ENCODE results near the gene CYTH4. TPM values are rescaled to one million over a fixed set of nuclear protein-coding genes. Genes with fewer than 3 reads are reported as not detected.

CYTH4 gene
- total RNA-seq, 4 donors from 2014 or later, result 3.3 to 15.1 (median 4.2) TPM

DNA sequence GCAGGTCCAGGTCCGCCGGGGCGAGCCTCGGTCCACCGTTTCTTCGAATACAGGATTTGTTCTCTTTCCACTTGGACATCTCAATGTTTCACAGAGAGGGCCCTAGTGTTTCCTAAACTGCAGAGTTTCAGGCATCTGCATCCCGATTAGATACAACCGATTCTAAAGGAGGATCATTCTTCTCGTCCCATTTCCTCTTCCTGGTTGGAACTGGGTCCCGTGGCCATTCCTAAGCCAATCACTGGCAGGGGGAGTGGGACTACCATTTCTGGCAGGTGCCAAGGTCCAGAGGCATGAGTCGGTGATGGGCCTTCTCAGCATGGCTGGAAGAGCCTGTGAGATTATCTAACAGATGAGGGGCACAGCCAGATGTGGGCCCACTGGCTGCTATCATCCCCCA, 76.1 kb downstream of the CYTH4 start:
- H3K27me3 ChIP-seq, result no peaks in the 10 kb centered on the region
- H3K27ac ChIP-seq, result no peak overlapping the region
- H3K36me3 ChIP-seq, result no peaks in the 10 kb centered on the region
- no peak overlapping the region for H3K4me3 ChIP-seq (replicated peaks in 1 of 3)
- no peak for TF ChIP-seq POLR2A (IDR thresholded peaks at IDR 0.05)
- TF ChIP-seq, protein P1, sequence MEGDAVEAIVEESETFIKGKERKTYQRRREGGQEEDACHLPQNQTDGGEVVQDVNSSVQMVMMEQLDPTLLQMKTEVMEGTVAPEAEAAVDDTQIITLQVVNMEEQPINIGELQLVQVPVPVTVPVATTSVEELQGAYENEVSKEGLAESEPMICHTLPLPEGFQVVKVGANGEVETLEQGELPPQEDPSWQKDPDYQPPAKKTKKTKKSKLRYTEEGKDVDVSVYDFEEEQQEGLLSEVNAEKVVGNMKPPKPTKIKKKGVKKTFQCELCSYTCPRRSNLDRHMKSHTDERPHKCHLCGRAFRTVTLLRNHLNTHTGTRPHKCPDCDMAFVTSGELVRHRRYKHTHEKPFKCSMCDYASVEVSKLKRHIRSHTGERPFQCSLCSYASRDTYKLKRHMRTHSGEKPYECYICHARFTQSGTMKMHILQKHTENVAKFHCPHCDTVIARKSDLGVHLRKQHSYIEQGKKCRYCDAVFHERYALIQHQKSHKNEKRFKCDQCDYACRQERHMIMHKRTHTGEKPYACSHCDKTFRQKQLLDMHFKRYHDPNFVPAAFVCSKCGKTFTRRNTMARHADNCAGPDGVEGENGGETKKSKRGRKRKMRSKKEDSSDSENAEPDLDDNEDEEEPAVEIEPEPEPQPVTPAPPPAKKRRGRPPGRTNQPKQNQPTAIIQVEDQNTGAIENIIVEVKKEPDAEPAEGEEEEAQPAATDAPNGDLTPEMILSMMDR (IDR thresholded peaks at IDR 0.05), result no peak
- intact Hi-C loops (cut with DNase I), result no loop called here
- DNase-seq, result no peak
- H3K9me3 ChIP-seq, result no peaks in the 10 kb centered on the region
- 89% methylated on average over 11 of the region's 11 CpGs for WGBS, 2 donors
- no peaks in the 10 kb centered on the region for H3K4me1 ChIP-seq

DNA sequence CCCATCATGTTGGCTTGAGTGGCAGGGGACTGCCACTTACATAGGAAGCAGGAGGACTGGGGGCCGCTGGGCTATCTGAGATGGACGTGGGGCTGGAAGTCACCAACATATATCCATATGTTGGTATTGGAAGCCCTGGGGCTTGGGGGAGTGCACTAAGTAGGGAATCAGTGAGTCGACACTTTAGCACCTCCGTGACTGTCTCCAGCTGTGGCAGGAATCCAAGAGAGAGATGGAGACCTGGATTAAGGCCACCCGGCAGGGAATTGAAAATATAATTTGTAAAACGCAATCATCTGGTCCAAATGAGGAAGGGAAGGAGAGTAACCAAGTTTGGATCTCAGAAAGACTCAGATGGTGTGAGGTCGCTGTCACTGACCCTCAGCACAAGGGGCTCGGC, 76.6 kb downstream of the CYTH4 start:
- Histone ChIP-seq H3K9me3 (no peaks in the 10 kb centered on the region), H3K4me1 (no peaks in the 10 kb centered on the region), H3K36me3 (no peaks in the 10 kb centered on the region), H3K27ac (no peak overlapping the region), H3K27me3 (no peaks in the 10 kb centered on the region), H3K4me3 (replicated peaks in 1 of 3) (no peak overlapping the region)
- WGBS, 2 donors, result 63 to 66% methylated on average over 8 of the region's 8 CpGs
- TF ChIP-seq, protein P1 (IDR thresholded peaks at IDR 0.05), result no peak
- no peak for TF ChIP-seq POLR2A (IDR thresholded peaks at IDR 0.05)
- intact Hi-C loops (cut with DNase I), result no loop called here
- DNase-seq, result no peak

DNA sequence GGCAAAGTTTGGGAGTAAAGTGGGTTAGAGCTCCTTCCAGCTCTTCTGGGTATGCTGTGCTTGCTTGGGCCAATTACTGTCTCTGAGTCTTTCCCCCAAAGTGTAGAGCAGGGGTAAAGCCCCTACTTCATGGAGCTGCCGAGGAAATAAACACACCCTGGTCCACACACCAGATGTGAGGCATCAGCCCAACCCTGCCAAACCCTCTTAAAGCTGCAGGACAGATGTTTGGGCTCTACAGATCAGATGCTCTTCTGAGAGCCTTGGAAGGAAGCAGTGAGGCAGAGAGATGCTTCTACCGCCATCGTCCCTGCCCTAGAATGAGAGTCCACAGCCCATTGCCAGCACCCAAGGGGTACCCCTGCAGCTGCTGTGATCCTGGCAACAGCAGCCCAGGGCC, 80.3 kb downstream of the CYTH4 start:
- no peaks in the 10 kb centered on the region for H3K36me3 ChIP-seq
- WGBS, 2 donors, result 13 to 70% methylated on average over 1 to 3 of the region's 3 CpGs
- TF ChIP-seq POLR2A (IDR thresholded peaks at IDR 0.05), result no peak
- TF ChIP-seq, protein P1 (IDR thresholded peaks at IDR 0.05), result no peak
- no peak overlapping the region for H3K4me3 ChIP-seq (replicated peaks in 1 of 3)
- no peaks in the 10 kb centered on the region for H3K27me3 ChIP-seq
- H3K9me3 ChIP-seq, result no peaks in the 10 kb centered on the region
- DNase-seq, result no peak
- intact Hi-C loops (cut with DNase I), result no loop called here
- H3K4me1 ChIP-seq, result no peaks in the 10 kb centered on the region
- no peak overlapping the region for H3K27ac ChIP-seq

DNA sequence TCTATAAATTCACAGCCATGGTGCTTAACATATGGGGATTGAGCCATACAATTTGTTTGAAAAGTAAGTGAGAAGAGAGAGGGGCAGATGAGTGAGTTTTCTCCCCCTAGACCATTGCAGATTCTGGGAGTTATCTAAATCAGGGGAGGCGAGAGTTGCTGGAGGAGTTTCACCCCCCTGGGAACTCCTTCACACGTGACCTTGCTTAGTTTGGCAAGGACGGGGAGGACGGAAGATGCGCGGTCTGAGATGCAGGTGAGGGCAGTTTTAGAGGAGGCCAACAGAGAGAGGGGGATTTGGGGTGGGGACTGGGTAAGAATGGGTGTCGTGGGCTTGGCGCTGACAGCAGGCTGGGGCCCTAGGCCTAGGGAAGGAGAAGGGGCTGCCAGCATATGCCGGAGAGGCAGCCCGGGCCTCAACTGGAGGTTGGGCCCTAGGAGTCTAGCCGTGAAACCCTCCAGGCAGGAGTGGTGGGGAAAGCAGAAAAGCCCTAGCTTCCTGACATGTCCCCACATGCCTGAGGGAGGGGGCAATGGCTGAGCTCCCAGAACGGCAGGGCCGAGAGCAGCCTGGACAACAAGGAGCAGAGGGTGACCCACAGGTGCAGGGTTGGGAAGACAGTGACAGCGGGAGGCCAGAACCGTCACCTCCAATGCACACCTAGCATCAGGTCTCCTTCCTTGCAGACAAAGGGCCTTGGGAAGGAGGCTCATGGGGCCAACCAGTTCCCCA, 81.1 kb downstream of the CYTH4 start:
- no peak for DNase-seq
- intact Hi-C loops (cut with DNase I), result no loop called here
- Histone ChIP-seq H3K27ac (no peak overlapping the region), H3K4me1 (no peaks in the 10 kb centered on the region), H3K9me3 (no peaks in the 10 kb centered on the region), H3K4me3 (replicated peaks in 1 of 3) (no peak overlapping the region), H3K27me3 (no peaks in the 10 kb centered on the region), H3K36me3 (no peaks in the 10 kb centered on the region)
- TF ChIP-seq, protein P1 (IDR thresholded peaks at IDR 0.05), result no peak
- TF ChIP-seq POLR2A (IDR thresholded peaks at IDR 0.05), result no peak
- 77 to 89% methylated on average over 15 of the region's 15 CpGs for WGBS, 2 donors

Other genes with a start within 250 kb of the CYTH4 start
- 10 to 100 TPM in 2 of 4 donors, 1 to 10 TPM in 2; 6.1 to 18.9 (median 12.6) TPM for gene KCTD17, start 230.8 kb upstream of the CYTH4 start, total RNA-seq
- gene TMPRSS6, start 172.8 kb upstream of the CYTH4 start, total RNA-seq, result under 1 TPM in 1 of 4 donors, not detected in 3; 0.50 TPM
- 1 to 10 TPM in 1 of 4 donors, under 1 TPM in 3; 0.11 to 1.7 (median 0.73) TPM for gene IL2RB, start 132.6 kb upstream of the CYTH4 start, total RNA-seq
- 1 to 10 TPM; 1.7 to 4.8 (median 3.6) TPM for gene C1QTNF6, start 94.3 kb upstream of the CYTH4 start, total RNA-seq
- gene SSTR3, start 70.0 kb upstream of the CYTH4 start, total RNA-seq, result under 1 TPM in 3 of 4 donors, not detected in 1; 0.11 to 0.24 (median 0.13) TPM
- gene RAC2, start 38.2 kb upstream of the CYTH4 start, total RNA-seq, result 1 to 10 TPM; 3.6 to 6.0 (median 4.6) TPM
- under 1 TPM in 1 of 4 donors, not detected in 3; 0.05 TPM for gene ELFN2, start 145.0 kb downstream of the CYTH4 start, total RNA-seq
- gene MFNG, start 203.9 kb downstream of the CYTH4 start, total RNA-seq, result 10 to 100 TPM; 15.2 to 30.6 (median 19.2) TPM
- gene CARD10, start 236.9 kb downstream of the CYTH4 start, total RNA-seq, result 10 to 100 TPM in 3 of 4 donors, 1 to 10 TPM in 1; 6.5 to 17.3 (median 11.0) TPM